GM19035 (cell line): ENCODE results near the gene AGR3.
"Not testable (repeated sequence)": the region's sequence is repeated elsewhere in the genome, so short reads cannot be mapped to it uniquely, and the experiment has no call there.

ENCODE experiments used
- ATAC-seq: cut with Tn5 transposase; IDR thresholded peaks from one replicate; pipeline ENCODE4 v1.9.1; 2021; ENCODE audit not compliant: unreplicated experiment

AGR3 gene

GRCh38 chr7:16891874-16892643, 10.3 kb upstream of the AGR3 start:
- ATAC-seq, result no peak

- ATAC-seq, result peak; percentile 50
These were observed 9.6 kb upstream of the AGR3 start for GRCh38 chr7:16891338-16891737.

GRCh38 chr7:16889851-16890415, 8.2 kb upstream of the AGR3 start:
- no peak for ATAC-seq

GRCh38 chr7:16889305-16889704, 7.5 kb upstream of the AGR3 start:
- no peak for ATAC-seq

- no peak for ATAC-seq
These were observed 2.1 kb upstream of the AGR3 start for GRCh38 chr7:16883918-16884317.

GRCh38 chr7:16880554-16880953, 1.2 kb downstream of the AGR3 start:
- no peak for ATAC-seq

- ATAC-seq, result no peak
These were observed 2.6 kb downstream of the AGR3 start for GRCh38 chr7:16879181-16879580.

- ATAC-seq, result no peak
These were observed 5.9 kb downstream of the AGR3 start for GRCh38 chr7:16875861-16876260.

GRCh38 chr7:16874066-16874465, 7.7 kb downstream of the AGR3 start:
- ATAC-seq, result no peak

- no peak for ATAC-seq
These were observed 14.5 kb downstream of the AGR3 start for GRCh38 chr7:16867328-16867727.

- not testable (repeated sequence) for ATAC-seq
These were observed 28.6 kb downstream of the AGR3 start for GRCh38 chr7:16853189-16853588.

- ATAC-seq, result no peak
These were observed 30.0 kb downstream of the AGR3 start for GRCh38 chr7:16851829-16852228.

GRCh38 chr7:16850614-16851466, 30.9 kb downstream of the AGR3 start:
- no peak for ATAC-seq

- no peak for ATAC-seq
These were observed 32.3 kb downstream of the AGR3 start for GRCh38 chr7:16849296-16850148.

- no peak for ATAC-seq
These were observed 34.4 kb downstream of the AGR3 start for GRCh38 chr7:16847381-16847860.

- no peak for ATAC-seq
These were observed 35.1 kb downstream of the AGR3 start for GRCh38 chr7:16846601-16847165.

- ATAC-seq, result no peak
These were observed 36.0 kb downstream of the AGR3 start for GRCh38 chr7:16845746-16846145.

GRCh38 chr7:16841681-16842080, 40.1 kb downstream of the AGR3 start:
- no peak for ATAC-seq

- no peak for ATAC-seq
These were observed 41.7 kb downstream of the AGR3 start for GRCh38 chr7:16840094-16840493.

- ATAC-seq, result no peak
These were observed 42.1 kb downstream of the AGR3 start for GRCh38 chr7:16839646-16840045.
